ENCODE results near the gene ZBTB20. TPM values are rescaled to one million over a fixed set of nuclear protein-coding genes. Genes with fewer than 3 reads are reported as not detected.

The ZBTB20 gene
- total and polyA plus RNA-seq, 10 of the 15 experiments (the other 5 are each of a cell fraction or from before 2014, with no cell fraction given), result 0.20 to 5.5 (median 2.2) TPM

- Histone ChIP-seq H3K9ac (ENCODE audit: control insufficient read depth, insufficient read depth, low read length) (no peak overlapping the region), H3K79me2 (ENCODE audit: control insufficient read depth, insufficient read depth, low read length) (no peaks in the 10 kb centered on the region), H3K27ac (ENCODE audit: control insufficient read depth, insufficient read depth) (no peak overlapping the region), H3K4me1 (ENCODE audit: control insufficient read depth, insufficient read depth, low read length) (peaks cover 7% of the 10 kb centered on the region), H3K36me3 (ENCODE audit: control insufficient read depth in 2 of 2, insufficient read depth in 2 of 2, low read length in 1 of 2) (no peaks in the 10 kb centered on the region), H3K4me2 (ENCODE audit: control insufficient read depth, insufficient read depth) (peak overlapping the region; percentile 36; the same call in 1 of the 2 replicates), H3K27me3 (replicated peaks in 1 of 2; ENCODE audit: control insufficient read depth in 2 of 2, insufficient read depth in 2 of 2, low read length in 1 of 2) (no peaks in the 10 kb centered on the region), H4K20me1 (ENCODE audit: control insufficient read depth, insufficient read depth) (no peaks in the 10 kb centered on the region), H3K4me3 (no peak overlapping the region), H3K9me3 (replicated peaks; ENCODE audit: control insufficient read depth, insufficient read depth, low read length) (no peaks in the 10 kb centered on the region), H2AFZ (ENCODE audit: control insufficient read depth, low read depth, low read length) (no peak overlapping the region)
- ChIA-PET RAD21 (ENCODE audit: unreplicated experiment) (no interaction called here), SMC1A (ENCODE audit: uncharacterized antibody, unreplicated experiment) (interaction anchor here (1.0 kb wide), 1 partner anchor 56 kb away, joined by 3 read pairs; no protein-coding TSS in a partner anchor), CTCF (no interaction called here), POLR2A (no interaction called here)
- peak; percentile 46 for DNase-seq (ENCODE audit: low read depth, low spot score)
- ATAC-seq, result peak; percentile 81
- intact Hi-C loops (cut with micrococcal nuclease; ENCODE audit: unreplicated experiment) (no loop called here), in situ Hi-C loops (cut with MboI) (no loop called here)
- TF ChIP-seq CREM (IDR thresholded peaks at IDR 0.05; ENCODE audit: low read depth), result peak; percentile 25; the same call in 1 of the 2 replicates
- TF ChIP-seq JUNB (IDR thresholded peaks at IDR 0.05), result 0 out of 2 replicates have a peak, but pooled peaks have one; percentile 20
- TF ChIP-seq BCLAF1 (IDR thresholded peaks at IDR 0.05), result no peak
- no peak for TF ChIP-seq NR2F1 (conservative IDR thresholded peaks at IDR 0.05)
- TF ChIP-seq WRNIP1 (IDR thresholded peaks at IDR 0.05; ENCODE audit: borderline replicate concordance, low read depth, low read length), result no peak
- 0 out of 4 replicates have a peak, but pooled peaks of 1 of the 2 experiments have one; percentile 25 for TF ChIP-seq ETV6 (conservative IDR thresholded peaks at IDR 0.05 in 1 of 2, IDR thresholded peaks at IDR 0.05 in 1 of 2; ENCODE audit: borderline replicate concordance in 1 of 2, low read depth in 1 of 2)
- TF ChIP-seq IRF4 (IDR thresholded peaks at IDR 0.05; ENCODE audit: low read depth, low read length), result no peak
- TF ChIP-seq IKZF2 (IDR thresholded peaks at IDR 0.05), result no peak
- no peak for TF ChIP-seq MYB (IDR thresholded peaks at IDR 0.05; ENCODE audit: borderline replicate concordance, low read depth, low read length)
- no peak for TF ChIP-seq PRDM15 (CRISPR knock-in tag; IDR thresholded peaks at IDR 0.05)
- TF ChIP-seq STAT1 (conservative IDR thresholded peaks at IDR 0.05), result no peak
- TF ChIP-seq DPF2 (IDR thresholded peaks at IDR 0.05), result no peak
- no peak for TF ChIP-seq MYC (IDR thresholded peaks at IDR 0.05; ENCODE audit: insufficient read depth, insufficient read length, insufficient replicate concordance, low read length, severe bottlenecking)
- no TSS peak for BruUV-seq (replicated peaks)
- FAIRE-seq, result peak; percentile 80
- WGBS (ENCODE audit: insufficient coverage, insufficient replicate concordance, low lambda C conversion rate, missing lambda C conversion rate), result 78% methylated on average over 5 of the region's 5 CpGs
Measured at GRCh38 chr3:114566162-114566755, 580.8 kb downstream of the ZBTB20 start.
